Esophagus muscularis mucosa (tissue), 3 donors: ENCODE results near the gene EIF3I.

Source experiments
- CTCF ChIP-seq, 3 experiments: fragments of 200-600 bp in 2 of 3; fragments of 450-650 bp in 1 of 3; sonication (generic) in 2 of 3; IDR thresholded peaks; one replicate each; pipeline ENCODE4 v1.5.1; 2017 to 2019; ENCODE audit warnings: antibody characterized with exemption in 3 of 3, mild to moderate bottlenecking in 2 of 3, moderate library complexity in 1 of 3
- EP300 ChIP-seq: sonication (generic); formaldehyde crosslinking; IDR thresholded peaks from one replicate; pipeline ENCODE4 v1.6.1; 2017; ENCODE audit warnings: antibody characterized with exemption

DNA sequence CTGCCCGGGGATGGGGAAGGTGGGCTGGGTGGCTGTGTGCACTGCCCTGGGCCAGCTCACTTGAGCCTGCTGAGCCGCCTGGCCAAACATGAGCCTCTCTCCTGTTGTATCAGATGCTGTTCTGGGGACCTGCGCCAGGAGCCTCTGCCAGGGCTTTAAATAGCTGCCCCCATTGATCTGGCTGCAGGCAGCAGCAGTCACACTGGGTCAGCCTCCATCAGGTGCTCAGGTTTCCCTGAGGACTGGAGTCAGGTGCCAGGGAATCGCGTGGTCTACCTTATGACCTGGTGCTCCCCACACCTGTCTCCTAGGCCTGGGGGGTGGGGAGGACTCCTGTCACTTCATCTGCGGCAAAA, 22.5 kb upstream of the EIF3I start:
- no peak for TF ChIP-seq EP300
- no peak for TF ChIP-seq CTCF (IDR thresholded peaks at IDR 0.05)
